ENCODE results near the gene GFI1. TPM values are rescaled to one million over a fixed set of nuclear protein-coding genes. Genes with fewer than 3 reads are reported as not detected.

GFI1 gene
- total RNA-seq, 3 donors from 2014 or later = 0.80 to 1.5 (median 0.98) TPM

- H3K9me3 ChIP-seq = no peaks in the 10 kb centered on the region
- TF ChIP-seq POLR2AphosphoS5 (IDR thresholded peaks at IDR 0.05) (no peak), CTCF (IDR thresholded peaks at IDR 0.05) (no peak), POLR2A (IDR thresholded peaks at IDR 0.05) (no peak)
- no peak overlapping the region for H3K4me3 ChIP-seq
- no peak overlapping the region for H3K27ac ChIP-seq
- no peaks in the 10 kb centered on the region for H3K4me1 ChIP-seq
- H3K27me3 ChIP-seq = no peaks in the 10 kb centered on the region
- no peaks in the 10 kb centered on the region for H3K36me3 ChIP-seq
- intact Hi-C loops (cut with DNase I; ENCODE audit: low total_unique reads) = no loop called here
- DNase-seq (ENCODE audit: low spot score in 2 of 2) = no peak
Measured at GRCh38 chr1:92516574-92516973, 29.8 kb upstream of the GFI1 start.

- Histone ChIP-seq H3K27ac (no peak overlapping the region), H3K36me3 (no peaks in the 10 kb centered on the region), H3K4me1 (no peaks in the 10 kb centered on the region), H3K4me3 (no peak overlapping the region), H3K27me3 (no peaks in the 10 kb centered on the region), H3K9me3 (no peaks in the 10 kb centered on the region)
- intact Hi-C loops (cut with DNase I; ENCODE audit: low total_unique reads) = no loop called here
- TF ChIP-seq POLR2A (IDR thresholded peaks at IDR 0.05) (no peak), CTCF (IDR thresholded peaks at IDR 0.05) (no peak), POLR2AphosphoS5 (IDR thresholded peaks at IDR 0.05) (no peak)
- no peak for DNase-seq (ENCODE audit: low spot score in 2 of 2)
Measured at GRCh38 chr1:92515796-92516201, 29.1 kb upstream of the GFI1 start.

GRCh38 chr1:92511541-92511940 lies 24.8 kb upstream of the GFI1 start:
- no peak overlapping the region for H3K27ac ChIP-seq
- no peak for TF ChIP-seq POLR2AphosphoS5 (IDR thresholded peaks at IDR 0.05)
- TF ChIP-seq CTCF (IDR thresholded peaks at IDR 0.05) = no peak
- no peak for TF ChIP-seq POLR2A (IDR thresholded peaks at IDR 0.05)
- no peaks in the 10 kb centered on the region for H3K4me1 ChIP-seq
- no peak for DNase-seq (ENCODE audit: low spot score in 2 of 2)
- H3K36me3 ChIP-seq = no peaks in the 10 kb centered on the region
- no peaks in the 10 kb centered on the region for H3K9me3 ChIP-seq
- H3K27me3 ChIP-seq = no peaks in the 10 kb centered on the region
- intact Hi-C loops (cut with DNase I; ENCODE audit: low total_unique reads) = no loop called here
- H3K4me3 ChIP-seq = no peak overlapping the region

- DNase-seq (ENCODE audit: low spot score in 2 of 2) = no peak
- intact Hi-C loops (cut with DNase I; ENCODE audit: low total_unique reads) = no loop called here
- TF ChIP-seq CTCF (IDR thresholded peaks at IDR 0.05) = no peak
- no peak for TF ChIP-seq POLR2A (IDR thresholded peaks at IDR 0.05)
- no peak for TF ChIP-seq POLR2AphosphoS5 (IDR thresholded peaks at IDR 0.05)
- Histone ChIP-seq H3K27ac (no peak overlapping the region), H3K4me3 (no peak overlapping the region), H3K9me3 (no peaks in the 10 kb centered on the region), H3K4me1 (no peaks in the 10 kb centered on the region), H3K27me3 (no peaks in the 10 kb centered on the region), H3K36me3 (no peaks in the 10 kb centered on the region)
Measured at GRCh38 chr1:92509619-92510018, 22.9 kb upstream of the GFI1 start.

GRCh38 chr1:92505015-92505692 lies 18.4 kb upstream of the GFI1 start:
- no peak for DNase-seq (ENCODE audit: low spot score in 2 of 2)
- H3K36me3 ChIP-seq = no peaks in the 10 kb centered on the region
- no peak overlapping the region for H3K27ac ChIP-seq
- H3K4me3 ChIP-seq = no peak overlapping the region
- no peaks in the 10 kb centered on the region for H3K4me1 ChIP-seq
- TF ChIP-seq POLR2AphosphoS5 (IDR thresholded peaks at IDR 0.05) (no peak), POLR2A (IDR thresholded peaks at IDR 0.05) (no peak), CTCF (IDR thresholded peaks at IDR 0.05) (no peak)
- H3K9me3 ChIP-seq = no peaks in the 10 kb centered on the region
- no peaks in the 10 kb centered on the region for H3K27me3 ChIP-seq
- intact Hi-C loops (cut with DNase I; ENCODE audit: low total_unique reads) = no loop called here

All from breast epithelium (tissue), 4 donors.